C4-2B (cell line): ENCODE data around the gene PDXDC1.
A peak's percentile ranks its signal among the peaks of the same experiment; 100 is the strongest.
"Not testable (repeated sequence)": the region's sequence is repeated elsewhere in the genome, so short reads cannot be mapped to it uniquely, and the experiment has no call there.

ENCODE experiments used
- H3K27ac ChIP-seq: fragments of 450-650 bp; 2 replicates; pipeline ENCODE4 v1.5.1; 2017

PDXDC1 gene

GRCh38 chr16:15143601-15144091 is 168.8 kb downstream of the PDXDC1 start:
- not testable (repeated sequence) for H3K27ac ChIP-seq

- not testable (repeated sequence) for H3K27ac ChIP-seq
These were observed 169.3 kb downstream of the PDXDC1 start for GRCh38 chr16:15144092-15144631.

DNA sequence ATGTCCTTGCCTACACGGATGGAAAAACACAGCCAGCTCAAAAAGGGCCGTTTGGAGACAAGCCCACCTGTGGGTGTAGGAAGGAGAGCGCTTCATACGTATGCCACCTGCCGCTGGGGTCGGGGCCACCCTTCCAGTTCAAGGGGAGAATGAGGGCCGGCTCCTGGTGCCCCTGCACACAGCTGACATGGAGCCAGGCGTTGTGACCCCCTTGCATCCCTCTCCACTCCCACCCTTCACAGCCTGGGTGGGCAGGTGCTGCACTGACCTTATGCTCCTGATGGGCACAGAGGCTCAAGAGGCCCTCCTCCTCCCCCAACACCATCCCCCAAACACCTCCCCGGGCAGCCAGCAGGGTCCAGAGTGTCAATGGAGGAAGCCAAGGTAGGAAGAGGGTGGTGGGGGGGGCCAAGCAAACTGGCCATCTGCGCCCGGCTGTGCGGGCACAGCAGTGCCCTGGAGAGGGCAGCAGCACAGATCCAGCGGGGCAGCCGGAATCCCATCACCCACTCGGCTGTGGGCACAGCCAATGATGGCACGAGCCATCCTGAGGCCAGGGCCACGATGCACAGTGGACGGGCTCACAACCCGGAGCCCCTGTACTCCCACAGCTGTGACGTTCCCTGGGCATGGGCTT is 170.1 kb downstream of the PDXDC1 start:
- H3K27ac ChIP-seq = not testable (repeated sequence)

GRCh38 chr16:15145418-15146263 is 170.8 kb downstream of the PDXDC1 start:
- peak overlapping the region; percentile 68; the same call in 1 of the 2 replicates for H3K27ac ChIP-seq

GRCh38 chr16:15146264-15146662 is 171.4 kb downstream of the PDXDC1 start:
- peak overlapping the region; percentile 68 for H3K27ac ChIP-seq

DNA sequence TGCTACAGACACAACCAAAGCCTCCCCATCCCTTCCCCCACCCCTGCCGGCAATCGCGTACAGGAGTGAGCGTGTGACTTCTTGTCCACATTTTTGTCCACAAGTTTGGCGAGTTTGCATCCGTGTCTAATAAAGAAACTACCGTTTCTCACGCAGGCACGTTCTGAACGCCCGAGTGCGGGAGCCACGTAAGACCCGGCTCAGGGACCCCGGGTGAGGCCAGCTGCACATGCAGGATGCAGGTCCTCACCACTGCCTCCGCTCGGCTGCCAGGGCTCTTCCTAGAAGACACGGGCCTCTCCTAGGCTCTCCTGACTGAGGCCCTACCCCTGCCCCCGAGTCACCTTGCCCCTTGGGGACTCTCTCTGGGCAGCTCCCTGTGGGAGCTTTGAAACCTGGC is 174.0 kb downstream of the PDXDC1 start:
- not testable (repeated sequence) for H3K27ac ChIP-seq

GRCh38 chr16:15149260-15149659 is 174.4 kb downstream of the PDXDC1 start:
- not testable (repeated sequence) for H3K27ac ChIP-seq

GRCh38 chr16:15154005-15154404 is 179.2 kb downstream of the PDXDC1 start:
- H3K27ac ChIP-seq = peak overlapping the region; percentile 18; the same call in 1 of the 2 replicates

- peak overlapping the region; percentile 40; the same call in 1 of the 2 replicates for H3K27ac ChIP-seq
These were observed 180.1 kb downstream of the PDXDC1 start for GRCh38 chr16:15154650-15155562.

- H3K27ac ChIP-seq = not testable (repeated sequence)
These were observed 182.8 kb downstream of the PDXDC1 start for GRCh38 chr16:15157644-15158043.

GRCh38 chr16:15159671-15160070 is 184.8 kb downstream of the PDXDC1 start:
- H3K27ac ChIP-seq = not testable (repeated sequence)

DNA sequence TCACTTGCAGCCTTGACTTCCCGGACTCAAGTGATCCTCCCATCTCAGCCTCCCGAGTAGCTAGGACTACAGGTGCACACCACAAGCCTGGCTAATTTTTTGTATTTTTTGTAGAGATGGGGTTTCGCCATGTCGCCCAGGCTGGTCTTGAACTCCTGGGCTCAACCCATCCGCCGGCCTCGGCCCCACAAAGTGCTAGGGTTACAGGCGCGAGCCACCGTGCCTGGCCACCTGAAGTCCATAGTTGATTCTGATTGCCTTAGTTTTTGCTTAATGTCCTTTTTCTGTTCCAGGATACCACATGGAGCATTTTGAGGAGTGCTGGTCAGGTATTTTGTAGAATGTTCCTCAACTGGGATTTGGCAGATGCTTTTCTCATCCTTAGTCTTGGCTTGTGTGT is 185.7 kb downstream of the PDXDC1 start:
- H3K27ac ChIP-seq = not testable (repeated sequence)

DNA sequence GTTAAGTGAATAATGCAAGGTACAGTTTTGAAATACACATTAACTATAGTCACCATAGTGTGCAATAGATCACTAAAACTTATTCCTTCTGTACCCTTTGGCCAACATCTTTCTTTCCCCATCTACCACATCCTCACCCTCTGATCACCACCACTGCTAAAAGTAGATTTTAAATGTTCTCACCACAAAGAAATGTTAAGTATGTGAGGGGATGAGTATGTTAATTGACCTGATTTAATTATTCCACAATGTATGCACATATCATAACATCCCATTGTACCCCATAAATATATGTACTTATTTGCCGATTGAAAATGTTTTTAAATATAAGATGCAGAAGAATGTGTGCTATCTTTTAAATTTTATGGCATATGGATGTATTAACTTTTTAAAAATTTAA is 188.2 kb downstream of the PDXDC1 start:
- not testable (repeated sequence) for H3K27ac ChIP-seq

GRCh38 chr16:15166177-15166576 is 191.4 kb downstream of the PDXDC1 start:
- not testable (repeated sequence) for H3K27ac ChIP-seq

DNA sequence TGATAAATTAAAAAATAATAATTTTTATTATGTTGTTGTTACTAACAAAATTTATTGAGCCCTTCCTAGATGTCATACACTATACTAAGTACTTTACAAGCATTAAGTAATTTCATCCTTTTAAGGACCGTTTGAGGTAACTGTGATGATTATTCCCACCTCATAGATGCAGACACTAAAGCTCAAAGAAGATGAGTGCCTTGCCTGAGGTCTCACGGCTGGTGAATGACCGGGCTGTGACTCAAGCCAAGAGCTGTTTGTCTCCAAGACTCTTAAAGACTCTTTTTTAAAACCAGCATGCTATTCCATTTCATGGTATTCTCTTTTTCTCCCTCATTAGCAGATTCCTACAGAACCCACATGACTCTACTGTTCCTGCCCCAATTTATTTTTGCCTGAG is 193.5 kb downstream of the PDXDC1 start:
- H3K27ac ChIP-seq = not testable (repeated sequence)

DNA sequence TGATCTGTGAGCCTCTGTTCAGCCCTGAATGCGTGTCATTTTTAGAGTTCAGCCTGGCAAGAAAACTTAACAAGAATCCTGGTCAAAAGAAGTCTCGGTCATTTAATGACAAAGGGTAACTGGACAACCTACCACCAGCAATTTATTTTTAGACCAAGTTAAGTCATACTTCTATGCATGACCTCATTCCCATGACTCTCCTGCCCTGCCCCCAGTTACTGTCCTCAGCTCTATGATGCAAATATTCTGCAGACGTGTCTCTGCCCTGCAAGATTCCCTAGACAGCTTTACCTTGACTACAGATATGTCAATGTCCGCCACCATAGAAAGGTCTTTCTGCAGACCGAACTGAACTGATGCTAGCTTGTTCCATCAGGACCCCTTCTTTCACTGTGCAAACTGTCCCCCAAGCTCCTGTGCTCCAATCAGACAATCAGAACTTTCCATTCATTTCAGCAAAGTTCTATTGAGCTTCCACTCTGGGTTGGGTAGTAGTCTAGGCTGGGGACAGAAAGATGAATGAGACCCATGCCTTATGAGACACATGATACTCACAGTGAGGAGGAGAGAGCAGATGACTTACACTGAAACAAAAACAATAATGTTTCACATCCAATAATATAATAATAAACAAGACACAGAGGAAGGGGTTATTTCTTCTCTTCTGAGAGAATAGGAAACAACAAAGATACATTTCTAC is 194.3 kb downstream of the PDXDC1 start:
- H3K27ac ChIP-seq = not testable (repeated sequence)

- not testable (repeated sequence) for H3K27ac ChIP-seq
These were observed 205.1 kb downstream of the PDXDC1 start for GRCh38 chr16:15179909-15180308.

DNA sequence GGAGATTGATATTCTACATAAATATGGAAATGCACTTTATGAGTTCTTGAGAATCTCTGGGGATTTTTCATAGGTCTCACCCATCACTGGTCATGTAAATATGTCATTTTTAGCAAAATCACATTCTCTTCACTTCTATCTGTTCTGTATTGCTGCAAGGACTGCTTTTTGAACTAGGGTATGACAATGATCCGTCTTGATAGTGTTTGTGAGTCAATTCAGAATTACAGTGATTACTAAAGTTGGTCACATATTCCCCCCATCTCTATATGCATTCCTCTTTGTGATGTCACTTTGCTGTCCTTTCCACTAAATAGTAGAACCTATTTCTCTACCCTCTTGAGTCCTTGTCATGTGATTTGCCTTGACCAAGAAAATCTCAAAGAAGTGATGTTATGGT is 206.1 kb downstream of the PDXDC1 start:
- not testable (repeated sequence) for H3K27ac ChIP-seq

DNA sequence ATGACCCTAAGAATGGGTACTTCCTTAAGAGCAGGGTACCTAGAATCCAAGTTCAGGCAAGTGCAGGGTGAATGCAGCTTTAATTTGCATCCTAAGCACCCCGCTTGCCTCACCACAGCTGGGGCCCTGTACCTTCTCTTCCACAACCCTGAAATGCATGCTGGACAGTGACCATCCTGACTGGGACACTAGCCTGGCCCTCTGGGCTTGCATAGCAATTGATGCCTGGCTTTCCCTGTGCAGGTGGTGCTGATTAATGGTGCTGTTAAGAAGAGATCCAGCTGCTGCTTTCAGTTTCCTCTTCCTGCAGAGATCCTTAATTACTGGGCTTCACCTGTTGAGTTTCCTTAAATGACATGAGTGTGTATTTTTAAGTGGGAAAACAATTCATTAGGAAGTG is 209.2 kb downstream of the PDXDC1 start:
- H3K27ac ChIP-seq = not testable (repeated sequence)
